HG02623 (cell line): ENCODE data around the gene IFNL2.

Experiments used
- ATAC-seq: cut with Tn5 transposase; IDR thresholded peaks from one replicate; pipeline ENCODE4 v1.9.1; 2021; ENCODE audit warnings: moderate library complexity; ENCODE audit not compliant: unreplicated experiment

The IFNL2 gene

DNA sequence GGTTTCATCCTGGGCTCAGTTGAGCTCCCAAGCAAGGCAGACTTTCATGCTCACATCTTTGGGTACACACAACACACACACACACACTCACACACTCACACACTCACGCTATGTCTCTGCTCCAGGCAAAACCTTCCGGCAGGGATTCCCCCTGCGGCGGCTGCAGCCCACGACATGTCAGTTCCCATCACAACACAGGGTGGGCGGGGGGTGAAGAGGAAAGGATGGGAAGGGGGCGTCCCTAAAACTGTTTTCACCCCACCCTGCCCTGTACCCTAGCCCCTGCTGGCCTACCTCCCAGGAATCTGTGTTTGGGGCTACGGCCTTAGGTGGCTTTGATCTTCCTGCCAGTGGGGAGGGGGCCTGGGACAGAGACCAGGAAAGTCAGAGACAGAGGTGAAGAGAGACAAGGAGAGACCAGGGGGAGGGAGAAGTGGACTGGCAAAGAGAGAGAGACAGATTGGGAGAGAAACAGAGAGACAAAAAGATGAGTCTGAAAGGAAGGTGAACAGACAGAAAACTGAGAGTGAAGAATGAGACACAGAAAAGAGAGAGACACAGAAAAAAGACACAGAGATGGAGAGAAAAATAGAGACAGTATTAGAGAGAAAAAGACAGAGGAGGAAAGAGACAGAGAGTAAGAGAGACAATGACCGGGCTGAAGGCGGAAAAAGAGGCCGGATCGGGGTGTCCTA, 48.6 kb downstream of the IFNL2 start:
- ATAC-seq: no peak

DNA sequence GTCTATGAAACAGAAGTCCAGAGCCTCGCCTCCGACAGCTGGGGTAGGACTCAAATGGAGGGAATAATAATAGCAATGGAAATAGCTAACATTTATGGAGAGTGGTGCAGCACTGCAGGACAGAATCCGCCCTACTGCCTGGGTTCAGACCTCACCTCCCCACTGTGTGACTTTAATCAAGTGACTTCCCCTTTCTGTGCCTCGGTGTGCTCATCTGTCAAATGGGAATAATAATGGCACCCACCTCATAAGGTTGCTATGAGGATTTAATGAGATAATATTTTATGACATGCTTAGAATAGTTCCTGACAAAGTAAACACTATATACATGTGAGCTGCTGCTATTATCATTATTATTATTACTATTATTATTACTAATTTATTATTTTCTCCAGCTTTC, 49.3 kb downstream of the IFNL2 start:
- ATAC-seq: no peak

DNA sequence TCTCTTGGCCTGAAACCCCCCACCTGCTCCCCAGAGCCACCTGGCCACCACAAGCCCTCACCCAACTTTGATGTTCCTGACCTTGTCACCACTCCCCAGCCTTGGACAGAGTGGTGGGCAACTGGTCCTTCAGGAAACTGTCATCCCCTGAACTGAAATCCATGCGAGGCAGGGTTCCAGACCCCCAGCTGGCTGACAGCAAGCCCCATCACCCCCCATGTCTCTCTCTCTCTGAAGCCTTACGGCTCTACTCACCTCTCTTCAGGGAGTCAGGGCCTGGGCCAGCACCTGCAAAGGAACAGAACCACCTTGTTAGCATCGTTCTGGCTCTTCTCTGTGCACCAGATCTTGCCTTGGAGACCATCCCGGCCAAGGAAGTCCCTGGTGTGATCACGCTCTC, 49.9 kb downstream of the IFNL2 start:
- ATAC-seq: no peak

DNA sequence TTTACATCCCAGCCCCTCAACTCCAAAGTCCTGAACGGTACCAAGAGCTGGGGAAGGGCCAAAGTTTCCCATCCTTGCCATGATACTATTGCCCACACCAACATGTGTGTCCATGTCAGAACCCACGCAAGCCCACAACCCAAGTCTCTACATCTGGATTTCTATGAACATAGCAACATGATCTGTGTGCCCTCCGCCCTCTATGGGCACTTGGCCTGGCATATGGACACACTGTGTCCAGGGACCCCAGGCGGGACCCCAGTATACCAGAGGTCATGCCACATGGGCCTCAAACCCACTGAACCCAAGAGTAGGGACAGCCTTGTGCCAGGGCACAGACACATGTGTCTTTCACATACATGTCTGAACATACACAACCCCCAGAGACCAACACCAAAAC, 50.5 kb downstream of the IFNL2 start:
- ATAC-seq: no peak

DNA sequence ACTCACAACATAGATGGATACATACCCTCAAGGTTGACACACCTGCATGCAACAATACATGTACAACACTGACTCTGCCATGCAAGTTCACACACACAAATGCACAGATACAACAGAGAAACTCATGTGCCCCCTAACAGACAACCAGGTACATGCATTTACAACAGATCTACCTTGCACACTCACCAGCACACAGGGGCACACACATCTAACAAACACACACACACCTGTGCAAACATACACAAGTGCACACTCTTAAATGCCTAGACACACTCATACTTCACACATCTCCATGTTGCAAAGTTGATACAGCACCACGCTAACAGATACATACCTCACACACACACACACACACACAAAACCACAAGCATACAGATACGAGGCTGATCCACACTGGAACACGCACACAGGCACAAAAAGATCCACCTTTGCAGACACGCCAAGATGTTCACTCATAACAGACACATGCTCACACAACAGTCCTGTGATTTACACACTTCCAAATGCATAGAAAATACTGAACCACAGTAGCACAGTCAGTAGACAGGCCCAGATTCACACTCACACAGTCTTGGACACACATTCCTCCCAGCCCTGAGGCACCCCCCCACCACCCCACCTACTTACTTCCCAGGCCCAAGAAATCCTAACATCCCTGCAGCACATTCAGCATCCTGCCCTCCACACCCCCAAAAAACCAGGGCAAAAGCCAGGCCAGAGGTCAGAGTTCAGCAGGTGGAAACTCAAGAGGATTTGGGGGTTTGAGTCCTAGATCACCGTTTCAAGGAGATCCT, 51.1 kb downstream of the IFNL2 start:
- ATAC-seq: no peak
